ENCODE measurements around the gene SSTR3.

The SSTR3 gene

GRCh38 chr22:37197451-37198257, 14.6 kb downstream of the SSTR3 start:
- no peaks in the 10 kb centered on the region; the same call in 1 of the 2 replicates for H3K36me3 ChIP-seq (ENCODE audit: insufficient read depth, low read length)
- H3K4me1 ChIP-seq (ENCODE audit: insufficient read depth, low read length, severe bottlenecking): peaks cover 18% of the 10 kb centered on the region
- H3K9me3 ChIP-seq (ENCODE audit: low read length): peaks cover 9% of the 10 kb centered on the region
- H3K79me2 ChIP-seq (ENCODE audit: insufficient read depth, low read length): no peaks in the 10 kb centered on the region
- H4K20me1 ChIP-seq (ENCODE audit: insufficient read depth, low read length): no peaks in the 10 kb centered on the region
- H3K27ac ChIP-seq (ENCODE audit: low read depth, low read length, poor library complexity, severe bottlenecking): no peak overlapping the region
- H3K9me2 ChIP-seq (ENCODE audit: low read depth, low read length): no peaks in the 10 kb centered on the region
- H3K9ac ChIP-seq (ENCODE audit: low read length): peak overlapping the region; percentile 86; the same call in 1 of the 2 replicates
- no peaks in the 10 kb centered on the region for H3F3A ChIP-seq (ENCODE audit: insufficient read depth, low read length)
- peak overlapping the region; percentile 71 for H3K4me3 ChIP-seq (ENCODE audit: low read depth, low read length, poor library complexity, severe bottlenecking)
- TF ChIP-seq EZH2 (IDR thresholded peaks at IDR 0.05; ENCODE audit: borderline replicate concordance, low read length) (no peak), CTCF (IDR thresholded peaks at IDR 0.05; ENCODE audit: low read length) (no peak)
- H3K4me2 ChIP-seq (ENCODE audit: low read length): peak overlapping the region; percentile 81; the same call in 1 of the 2 replicates
- H2AFZ ChIP-seq (ENCODE audit: low read length): no peak overlapping the region
- H3K27me3 ChIP-seq (ENCODE audit: insufficient read depth, low read length): peaks cover 15% of the 10 kb centered on the region; the same call in 1 of the 2 replicates

GRCh38 chr22:37196539-37197450, 15.5 kb downstream of the SSTR3 start:
- Histone ChIP-seq H3K4me3 (ENCODE audit: low read depth, low read length, poor library complexity, severe bottlenecking) (no peak overlapping the region), H3K27ac (ENCODE audit: low read depth, low read length, poor library complexity, severe bottlenecking) (no peak overlapping the region), H2AFZ (ENCODE audit: low read length) (no peak overlapping the region), H3K4me2 (ENCODE audit: low read length) (no peak overlapping the region), H3K4me1 (ENCODE audit: insufficient read depth, low read length, severe bottlenecking) (peaks cover 18% of the 10 kb centered on the region), H3K9me3 (ENCODE audit: low read length) (peaks cover 12% of the 10 kb centered on the region), H3K36me3 (ENCODE audit: insufficient read depth, low read length) (no peaks in the 10 kb centered on the region; the same call in 1 of the 2 replicates), H3K9ac (ENCODE audit: low read length) (no peak overlapping the region), H3K9me2 (ENCODE audit: low read depth, low read length) (no peaks in the 10 kb centered on the region), H3K79me2 (ENCODE audit: insufficient read depth, low read length) (no peaks in the 10 kb centered on the region), H3F3A (ENCODE audit: insufficient read depth, low read length) (no peaks in the 10 kb centered on the region), H4K20me1 (ENCODE audit: insufficient read depth, low read length) (no peaks in the 10 kb centered on the region), H3K27me3 (ENCODE audit: insufficient read depth, low read length) (peaks cover 15% of the 10 kb centered on the region; the same call in 1 of the 2 replicates)
- TF ChIP-seq EZH2 (IDR thresholded peaks at IDR 0.05; ENCODE audit: borderline replicate concordance, low read length) (no peak), CTCF (IDR thresholded peaks at IDR 0.05; ENCODE audit: low read length) (no peak)

GRCh38 chr22:37195921-37196320, 16.4 kb downstream of the SSTR3 start:
- Histone ChIP-seq H3K27me3 (ENCODE audit: insufficient read depth, low read length) (peaks cover 15% of the 10 kb centered on the region; the same call in 1 of the 2 replicates), H3F3A (ENCODE audit: insufficient read depth, low read length) (no peaks in the 10 kb centered on the region), H3K9me3 (ENCODE audit: low read length) (peaks cover 12% of the 10 kb centered on the region), H3K27ac (ENCODE audit: low read depth, low read length, poor library complexity, severe bottlenecking) (no peak overlapping the region), H2AFZ (ENCODE audit: low read length) (no peak overlapping the region), H3K9ac (ENCODE audit: low read length) (no peak overlapping the region), H3K36me3 (ENCODE audit: insufficient read depth, low read length) (no peaks in the 10 kb centered on the region; the same call in 1 of the 2 replicates), H3K4me1 (ENCODE audit: insufficient read depth, low read length, severe bottlenecking) (peaks cover 18% of the 10 kb centered on the region), H4K20me1 (ENCODE audit: insufficient read depth, low read length) (no peaks in the 10 kb centered on the region), H3K9me2 (ENCODE audit: low read depth, low read length) (no peaks in the 10 kb centered on the region), H3K79me2 (ENCODE audit: insufficient read depth, low read length) (no peaks in the 10 kb centered on the region), H3K4me2 (ENCODE audit: low read length) (no peak overlapping the region), H3K4me3 (ENCODE audit: low read depth, low read length, poor library complexity, severe bottlenecking) (no peak overlapping the region)
- TF ChIP-seq EZH2 (IDR thresholded peaks at IDR 0.05; ENCODE audit: borderline replicate concordance, low read length): no peak
- no peak for TF ChIP-seq CTCF (IDR thresholded peaks at IDR 0.05; ENCODE audit: low read length)
